ACC112 (cell line): ENCODE results near the gene CD7.
"Not testable (repeated sequence)": the region's sequence is repeated elsewhere in the genome, so short reads cannot be mapped to it uniquely, and the experiment has no call there.

Experiments
- H2AFZ ChIP-seq: fragments of 200-600 bp; sonication (generic); one replicate; pipeline ENCODE4 v1.6.0; 2017; ENCODE audit warnings: antibody characterized with exemption, low read length; ENCODE audit not compliant: unreplicated experiment
- H3K27ac ChIP-seq: fragments of 200-600 bp; sonication (generic); 2 replicates; pipeline ENCODE4 v1.5.1; 2014; ENCODE audit warnings: low read depth, mild to moderate bottlenecking, antibody characterized with exemption, low read length, moderate library complexity
- H3K27me3 ChIP-seq: fragments of 200-600 bp; sonication (generic); 2 replicates; pipeline ENCODE4 v1.6.1; 2014; ENCODE audit warnings: mild to moderate bottlenecking, antibody characterized with exemption, low read length, moderate library complexity, mixed read lengths; ENCODE audit not compliant: insufficient read depth
- H3K36me3 ChIP-seq: fragments of 200-600 bp; sonication (generic); 2 replicates; pipeline ENCODE4 v1.6.1; 2016; ENCODE audit warnings: mild to moderate bottlenecking, antibody characterized with exemption, low read length, moderate library complexity, mixed read lengths; ENCODE audit not compliant: insufficient read depth
- H3K4me1 ChIP-seq: fragments of 200-600 bp; sonication (generic); one replicate; pipeline ENCODE4 v1.6.1; 2016; ENCODE audit warnings: low read length, mixed read lengths; ENCODE audit not compliant: insufficient read depth, unreplicated experiment, control insufficient read depth
- H3K4me3 ChIP-seq: fragments of 200-600 bp; sonication (generic); 2 replicates; pipeline ENCODE4 v1.5.1; 2014; ENCODE audit warnings: mild to moderate bottlenecking, low read depth, low read length
- H3K79me2 ChIP-seq: fragments of 200-600 bp; sonication (generic); one replicate; pipeline ENCODE4 v1.6.0; 2016; ENCODE audit warnings: low read length; ENCODE audit not compliant: control insufficient read depth, unreplicated experiment, insufficient read depth

The CD7 gene

GRCh38 chr17:82317394-82318168 is at the start of gene CD7:
Gene CD7 (minus strand): TSS chr17:82317608. CDS start chr17:82317495, 113 bp downstream.
- Histone ChIP-seq H3K36me3 (no peaks in the 10 kb centered on the region), H3K4me1 (peaks cover 7% of the 10 kb centered on the region), H3K4me3 (no peak within 1 kb of the TSS), H3K79me2 (no peaks in the 10 kb centered on the region), H3K27ac (no peak within 1 kb of the TSS), H3K27me3 (peaks cover 17% of the 10 kb centered on the region; the same call in 1 of the 2 replicates), H2AFZ (no peak within 1 kb of the TSS)

DNA sequence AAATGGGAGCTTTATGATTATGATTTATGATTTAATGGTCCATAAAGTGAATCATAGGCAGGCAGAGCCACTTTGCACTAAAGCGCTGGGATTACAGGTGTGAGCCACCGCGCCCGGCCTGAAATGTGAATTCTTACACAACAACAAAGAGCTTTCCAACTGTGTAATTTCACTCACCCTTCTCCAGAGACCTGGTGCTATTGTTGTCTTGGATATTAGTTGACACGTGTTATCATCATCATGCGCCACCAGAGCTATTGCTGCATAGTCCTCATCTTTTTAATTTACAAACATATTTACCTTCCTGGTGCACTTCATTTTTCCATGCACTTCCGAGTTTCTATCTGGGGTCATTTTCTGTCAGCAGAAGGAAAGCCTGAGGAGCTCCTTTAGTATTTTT is 49.3 kb upstream of the CD7 start:
- Histone ChIP-seq H3K4me3 (no peak overlapping the region), H3K4me1 (no peaks in the 10 kb centered on the region), H3K27me3 (peaks cover 20% of the 10 kb centered on the region)

GRCh38 chr17:82365606-82366295 is 48.3 kb upstream of the CD7 start:
- Histone ChIP-seq H3K79me2 (no peaks in the 10 kb centered on the region), H3K4me3 (no peak overlapping the region), H3K4me1 (no peaks in the 10 kb centered on the region), H3K27ac (no peak overlapping the region), H3K36me3 (no peaks in the 10 kb centered on the region), H3K27me3 (peaks cover 10% of the 10 kb centered on the region; the same call in 1 of the 2 replicates), H2AFZ (no peak overlapping the region)

More for the DNA sequence above, 49.3 kb upstream of the CD7 start:
- no peak overlapping the region for H3K27ac ChIP-seq
- no peak overlapping the region for H2AFZ ChIP-seq
- H3K36me3 ChIP-seq: no peaks in the 10 kb centered on the region
- H3K79me2 ChIP-seq: no peaks in the 10 kb centered on the region

DNA sequence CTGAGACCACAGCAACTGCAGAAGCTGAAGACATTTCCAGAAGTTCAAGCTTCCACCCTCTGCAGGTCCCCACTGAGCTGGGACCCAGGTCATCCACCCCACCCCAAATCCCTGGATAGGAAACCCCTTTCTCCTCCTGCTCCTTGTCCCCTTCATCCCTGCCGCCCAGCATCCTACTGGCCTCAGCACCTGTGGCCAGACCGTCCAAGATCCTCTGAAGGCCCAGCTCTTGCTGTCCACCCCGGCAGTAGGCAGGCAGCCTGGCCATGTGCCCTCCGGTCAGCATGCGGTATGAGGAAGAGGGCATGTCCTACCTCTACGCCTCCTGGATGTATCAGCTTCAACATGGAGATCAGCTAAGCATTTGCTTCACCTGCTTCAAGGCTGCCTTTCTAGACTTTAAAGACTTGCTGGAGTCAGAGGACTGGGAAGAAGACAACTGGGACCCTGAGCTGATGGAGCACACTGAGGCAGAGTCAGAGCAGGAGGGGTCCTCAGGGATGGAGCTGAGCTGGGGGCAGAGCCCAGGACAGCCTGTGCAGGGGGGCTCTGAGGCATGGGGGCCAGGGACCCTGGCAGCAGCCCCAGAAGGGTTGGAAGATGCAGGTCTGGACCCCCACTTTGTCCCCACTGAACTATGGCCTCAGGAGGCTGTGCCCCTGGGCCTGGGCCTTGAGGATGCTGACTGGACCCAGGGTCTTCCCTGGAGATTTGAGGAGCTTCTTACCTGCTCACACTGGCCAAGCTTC is 44.7 kb upstream of the CD7 start:
- Histone ChIP-seq H3K4me1 (peaks cover 4% of the 10 kb centered on the region), H3K36me3 (no peaks in the 10 kb centered on the region), H3K27ac (no peak overlapping the region), H3K79me2 (no peaks in the 10 kb centered on the region), H3K27me3 (no peaks in the 10 kb centered on the region), H3K4me3 (no peak overlapping the region), H2AFZ (no peak overlapping the region)

GRCh38 chr17:82359451-82360074 is 42.2 kb upstream of the CD7 start:
- H3K36me3 ChIP-seq, H3K4me3 ChIP-seq, H2AFZ ChIP-seq, H3K27ac ChIP-seq, H3K27me3 ChIP-seq, H3K79me2 ChIP-seq: not testable (repeated sequence)
- H3K4me1 ChIP-seq: peaks cover 15% of the 10 kb centered on the region

GRCh38 chr17:82358465-82359350 is 41.3 kb upstream of the CD7 start, which contains the start of gene TEX19:
Gene TEX19 (plus strand): TSS chr17:82359247. CDS start chr17:82362151, 2,904 bp downstream.
- H3K36me3 ChIP-seq: no peaks in the 10 kb centered on the region
- H3K4me3 ChIP-seq: no peak within 1 kb of the TSS
- H3K79me2 ChIP-seq: no peaks in the 10 kb centered on the region
- no peak within 1 kb of the TSS for H3K27ac ChIP-seq
- H2AFZ ChIP-seq: no peak within 1 kb of the TSS
- peaks cover 15% of the 10 kb centered on the region for H3K4me1 ChIP-seq
- no peaks in the 10 kb centered on the region for H3K27me3 ChIP-seq

- H2AFZ ChIP-seq: no peak overlapping the region
Observed at GRCh38 chr17:82357394-82357793, 40.0 kb upstream of the CD7 start.

GRCh38 chr17:82356845-82357355 is 39.5 kb upstream of the CD7 start:
- H2AFZ ChIP-seq: no peak overlapping the region
- H3K4me3 ChIP-seq: no peak overlapping the region
- no peak overlapping the region for H3K27ac ChIP-seq

More at GRCh38 chr17:82357394-82357793, 40.0 kb upstream of the CD7 start:
- Histone ChIP-seq H3K27ac (no peak overlapping the region), H3K79me2 (no peaks in the 10 kb centered on the region), H3K4me1 (peaks cover 15% of the 10 kb centered on the region), H3K36me3 (no peaks in the 10 kb centered on the region), H3K27me3 (no peaks in the 10 kb centered on the region), H3K4me3 (no peak overlapping the region)

DNA sequence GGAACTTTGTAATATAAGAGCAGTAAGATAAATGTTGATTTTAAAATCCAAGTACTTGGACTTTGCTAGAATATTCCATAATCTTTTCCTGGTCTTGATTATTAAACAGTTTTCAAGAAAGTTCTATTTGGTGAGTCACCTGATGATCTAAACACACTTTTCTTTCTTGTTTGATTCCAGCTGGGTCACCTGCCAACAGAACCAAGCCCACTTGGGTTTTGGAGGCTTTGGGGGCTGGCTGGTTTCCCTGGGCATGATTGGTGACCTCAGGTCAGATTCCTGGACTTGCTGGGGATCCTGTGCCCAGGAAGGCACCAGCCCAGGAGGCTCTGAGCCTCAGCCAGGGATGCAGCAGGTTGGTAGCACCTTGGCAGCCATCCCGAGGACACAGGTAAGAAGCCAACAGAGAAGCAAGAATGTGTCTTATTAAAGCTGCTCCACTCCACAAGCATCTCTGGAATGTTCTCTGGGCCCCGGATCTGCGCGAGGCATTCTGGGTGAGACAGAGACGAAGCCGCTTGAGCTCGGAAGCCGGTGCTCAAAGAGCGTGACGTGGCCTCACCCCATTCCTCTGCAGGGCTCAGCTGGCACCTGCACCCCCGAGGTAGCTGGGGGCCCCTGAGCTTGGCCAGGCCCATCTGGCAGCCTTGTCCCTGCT is 38.5 kb upstream of the CD7 start:
- Histone ChIP-seq H3K79me2 (no peaks in the 10 kb centered on the region), H3K27me3 (no peaks in the 10 kb centered on the region), H3K27ac (no peak overlapping the region), H3K36me3 (no peaks in the 10 kb centered on the region), H3K4me3 (no peak overlapping the region), H3K4me1 (peaks cover 15% of the 10 kb centered on the region), H2AFZ (no peak overlapping the region)

More at GRCh38 chr17:82356845-82357355, 39.5 kb upstream of the CD7 start:
- Histone ChIP-seq H3K79me2 (no peaks in the 10 kb centered on the region), H3K4me1 (peaks cover 15% of the 10 kb centered on the region), H3K36me3 (no peaks in the 10 kb centered on the region), H3K27me3 (no peaks in the 10 kb centered on the region)
